Bronchial epithelial cell (primary cell): ENCODE data around the gene ARHGAP12. TPM values are rescaled to one million over a fixed set of nuclear protein-coding genes. Genes with fewer than 3 reads are reported as not detected.

Source experiments
- DNase-seq: peaks from one replicate; pipeline ENCODE4 v3.0.0-alpha.2; 2010; ENCODE audit warnings: low read depth
- FAIRE-seq: peaks from 2 replicates; lab custom pipeline; 2011; peaks lifted over from hg19 to GRCh38; lab: Jason Lieb, UNC
- H3K27me3 ChIP-seq: 2 replicates; pipeline ENCODE4 v1.5.1; 2011; ENCODE audit warnings: low read length; ENCODE audit not compliant: control insufficient read depth, insufficient read depth
- H3K36me3 ChIP-seq: 2 replicates; pipeline ENCODE4 v1.5.1; 2011; ENCODE audit warnings: low read length; ENCODE audit not compliant: control insufficient read depth, insufficient read depth
- H3K4me3 ChIP-seq: 2 replicates; pipeline ENCODE4 v1.5.1; 2011; ENCODE audit warnings: mild to moderate bottlenecking, low read depth, low read length, control low read depth
- total RNA-seq: library from RNA; depleted of rRNA; stranded (reverse); fragments of >200 nt; gene quantifications from 2 replicates; pipeline ENCODE4 v1.2.1, GENCODE V29; 2014
- TF ChIP-seq, protein P1 (sequence below): IDR thresholded peaks from 2 replicates; pipeline ENCODE4 v1.5.1; 2011; ENCODE audit warnings: mild to moderate bottlenecking, moderate library complexity, low read length, control low read depth, inconsistent platforms; ENCODE audit not compliant: insufficient read depth, severe bottlenecking

The ARHGAP12 gene
- total RNA-seq, 1 donor from 2014 or later: 30.3 TPM

DNA sequence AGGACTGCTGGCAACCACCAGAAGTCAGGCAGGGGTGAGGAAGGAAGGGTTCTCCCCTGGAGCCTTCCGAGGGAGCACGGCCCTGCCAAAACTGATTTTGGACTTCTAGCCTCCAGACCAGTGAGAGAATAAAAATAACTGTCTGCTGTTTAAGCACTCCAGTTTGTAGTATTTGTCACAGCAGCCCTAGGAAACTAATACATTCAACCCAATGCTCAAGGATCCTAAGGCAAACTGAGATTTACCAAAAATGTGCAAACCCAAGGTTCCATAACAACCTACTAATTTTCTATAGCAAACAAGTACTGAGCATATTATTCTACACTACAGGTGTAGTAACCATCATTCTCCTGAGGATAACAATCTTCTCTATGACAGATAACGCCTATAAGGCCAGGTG, 18.6 kb downstream of the ARHGAP12 start:
- FAIRE-seq: no peak
- H3K4me3 ChIP-seq: no peak overlapping the region
- TF ChIP-seq, protein P1, sequence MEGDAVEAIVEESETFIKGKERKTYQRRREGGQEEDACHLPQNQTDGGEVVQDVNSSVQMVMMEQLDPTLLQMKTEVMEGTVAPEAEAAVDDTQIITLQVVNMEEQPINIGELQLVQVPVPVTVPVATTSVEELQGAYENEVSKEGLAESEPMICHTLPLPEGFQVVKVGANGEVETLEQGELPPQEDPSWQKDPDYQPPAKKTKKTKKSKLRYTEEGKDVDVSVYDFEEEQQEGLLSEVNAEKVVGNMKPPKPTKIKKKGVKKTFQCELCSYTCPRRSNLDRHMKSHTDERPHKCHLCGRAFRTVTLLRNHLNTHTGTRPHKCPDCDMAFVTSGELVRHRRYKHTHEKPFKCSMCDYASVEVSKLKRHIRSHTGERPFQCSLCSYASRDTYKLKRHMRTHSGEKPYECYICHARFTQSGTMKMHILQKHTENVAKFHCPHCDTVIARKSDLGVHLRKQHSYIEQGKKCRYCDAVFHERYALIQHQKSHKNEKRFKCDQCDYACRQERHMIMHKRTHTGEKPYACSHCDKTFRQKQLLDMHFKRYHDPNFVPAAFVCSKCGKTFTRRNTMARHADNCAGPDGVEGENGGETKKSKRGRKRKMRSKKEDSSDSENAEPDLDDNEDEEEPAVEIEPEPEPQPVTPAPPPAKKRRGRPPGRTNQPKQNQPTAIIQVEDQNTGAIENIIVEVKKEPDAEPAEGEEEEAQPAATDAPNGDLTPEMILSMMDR: no peak
- DNase-seq: no peak
- no peaks in the 10 kb centered on the region for H3K36me3 ChIP-seq
- H3K27me3 ChIP-seq: no peaks in the 10 kb centered on the region

DNA sequence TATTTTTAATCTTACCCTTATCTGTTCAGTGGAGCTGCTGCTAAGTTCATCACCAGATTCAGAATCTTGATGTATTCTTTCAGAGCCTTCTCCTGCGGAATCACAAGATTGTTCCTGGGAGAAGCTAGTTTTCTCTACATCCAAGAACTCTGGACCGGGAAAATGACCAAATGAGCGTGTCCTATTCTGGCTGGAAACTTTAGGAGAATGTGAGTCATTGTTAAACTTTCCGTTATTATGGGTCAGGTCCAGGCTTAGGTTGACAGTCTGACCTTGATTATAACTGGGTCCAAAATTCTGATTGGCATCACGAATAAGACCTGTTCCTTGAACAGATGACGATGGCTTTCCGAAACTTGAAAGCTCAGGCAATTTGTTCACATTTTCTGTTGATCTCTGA, 20.5 kb downstream of the ARHGAP12 start:
- TF ChIP-seq, protein P1: no peak
- H3K36me3 ChIP-seq: no peaks in the 10 kb centered on the region
- DNase-seq (no peak), FAIRE-seq (no peak)
- H3K4me3 ChIP-seq: no peak overlapping the region
- no peaks in the 10 kb centered on the region for H3K27me3 ChIP-seq

DNA sequence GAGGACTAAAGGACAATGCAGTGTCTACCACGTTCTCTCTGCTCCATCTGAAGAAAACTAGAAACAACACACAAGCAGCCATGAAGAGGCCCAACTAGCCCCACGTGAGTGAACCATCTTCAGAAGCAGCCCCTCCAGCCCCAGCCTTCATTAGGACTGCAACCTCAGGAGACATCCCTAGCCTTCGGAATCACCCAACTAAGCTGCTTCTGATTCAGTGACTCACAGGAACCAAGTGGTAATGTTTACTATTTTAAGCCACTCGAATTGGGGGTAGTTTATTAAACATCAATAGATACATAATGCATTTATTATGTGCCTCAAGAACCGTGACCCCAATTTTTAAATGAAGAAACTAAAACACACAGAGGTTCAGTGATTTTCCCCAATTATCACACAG, 22.6 kb downstream of the ARHGAP12 start:
- no peak overlapping the region for H3K4me3 ChIP-seq
- no peak for DNase-seq
- no peak for FAIRE-seq
- TF ChIP-seq, protein P1: no peak
- no peaks in the 10 kb centered on the region for H3K36me3 ChIP-seq
- H3K27me3 ChIP-seq: no peaks in the 10 kb centered on the region

DNA sequence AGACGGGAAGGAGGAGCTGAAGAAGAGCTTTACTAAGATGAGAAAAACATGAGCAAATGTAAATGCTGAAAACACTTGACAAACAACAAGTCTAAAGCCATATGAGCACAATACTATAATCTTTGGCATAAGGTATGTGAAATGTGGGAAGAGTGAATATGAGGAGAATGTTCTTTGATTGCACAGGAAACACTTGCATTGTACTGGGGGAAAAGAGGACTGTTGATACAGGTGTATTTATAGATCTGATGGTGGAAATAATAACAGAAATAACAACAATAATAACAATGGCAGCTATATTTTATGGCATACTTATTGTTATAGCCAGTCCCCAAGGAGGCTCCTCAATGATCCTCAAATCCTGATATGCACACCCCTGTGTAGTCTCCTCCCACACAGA, 23.0 kb downstream of the ARHGAP12 start:
- no peaks in the 10 kb centered on the region for H3K27me3 ChIP-seq
- TF ChIP-seq, protein P1: no peak
- no peak for FAIRE-seq
- no peak overlapping the region for H3K4me3 ChIP-seq
- H3K36me3 ChIP-seq: no peaks in the 10 kb centered on the region
- DNase-seq: no peak

DNA sequence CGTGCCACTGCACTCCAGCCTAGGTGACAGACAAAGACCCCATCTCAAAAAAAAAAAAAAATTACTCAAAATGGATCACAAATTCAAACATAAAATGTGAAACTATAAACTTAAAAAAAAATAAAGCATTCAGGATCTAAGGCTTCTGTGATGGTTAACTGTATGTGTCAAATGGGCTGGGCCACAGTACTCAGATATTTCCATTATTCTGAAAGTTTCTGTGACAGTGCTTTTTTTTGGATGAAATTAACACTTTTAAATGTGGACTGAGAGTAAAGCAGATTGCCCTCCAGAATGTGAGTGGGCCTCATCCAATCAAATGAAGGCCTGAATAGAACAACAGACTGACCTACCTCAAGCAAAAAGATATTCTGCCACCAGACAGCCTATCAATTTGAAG, 26.0 kb downstream of the ARHGAP12 start:
- no peak for DNase-seq
- no peak for FAIRE-seq
- H3K27me3 ChIP-seq: no peaks in the 10 kb centered on the region

DNA sequence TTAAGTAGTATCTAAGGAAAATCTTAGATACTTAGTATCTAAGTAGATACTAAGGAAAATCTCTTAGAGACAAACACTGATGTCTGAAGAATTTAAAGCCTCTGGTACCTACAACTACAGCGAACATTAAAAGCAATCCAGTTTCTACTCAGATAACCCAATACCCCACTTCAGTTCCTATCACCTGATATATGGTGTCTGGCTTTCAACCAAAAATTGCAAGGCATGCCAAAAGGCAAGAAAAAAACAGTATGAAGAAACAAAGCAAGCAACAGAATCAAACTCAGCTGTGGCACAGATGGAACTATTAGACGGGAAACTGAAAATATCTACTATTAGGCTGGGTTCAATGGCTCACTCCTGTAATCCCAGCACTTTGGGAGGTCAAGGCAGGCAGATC, 31.1 kb downstream of the ARHGAP12 start:
- Histone ChIP-seq H3K36me3 (no peaks in the 10 kb centered on the region), H3K27me3 (no peaks in the 10 kb centered on the region), H3K4me3 (no peak overlapping the region)
- DNase-seq (no peak), FAIRE-seq (no peak)
- TF ChIP-seq, protein P1: no peak

More for the DNA sequence above, 26.0 kb downstream of the ARHGAP12 start:
- Histone ChIP-seq H3K36me3 (no peaks in the 10 kb centered on the region), H3K4me3 (no peak overlapping the region)
- TF ChIP-seq, protein P1: no peak
